Left cardiac atrium (tissue), 4 donors: ENCODE measurements around the gene ZNF331. TPM values are rescaled to one million over a fixed set of nuclear protein-coding genes. Genes with fewer than 3 reads are reported as not detected.

ENCODE experiments used
- ATAC-seq, 2 donors: fragments of 200-7000 bp; cut with Tn5 transposase; one replicate each; pipeline ENCODE4 v1.9.1; 2020; ENCODE audit warnings: mild to moderate bottlenecking in 2 of 2, moderate library complexity in 2 of 2
- DNase-seq: peaks from one replicate; pipeline ENCODE4 v3.0.0-alpha.2; 2020
- intact Hi-C, 2 donors: fragments of 100-400 bp; cut with DNase I; formaldehyde crosslinking; loops; one replicate each; pipeline versions ENCODE4 v1.14.1 to v1.15.1; 2022 to 2023
- total RNA-seq, 2 donors: library from RNA; stranded (reverse); fragmentation: NEBNext Ultra II Directional; extraction: Animal tissue kit (Norgen Biotek cat#: 25700); gene quantifications; one replicate each; pipeline ENCODE4 v1.2.1, GENCODE V29; 2021
- donor health status: DM: no; HTN: yes; CAD: no.
- donor health status: DM: no; HTN: yes; CAD: no; lungs with severe emphysema.
- donor health status: DM: yes; HTN: yes; CAD: no.
- donor health status: Dilated cardiomyopathy.

ZNF331 gene
- total RNA-seq, 2 donors from 2014 or later = 10.4 to 36.1 TPM

DNA sequence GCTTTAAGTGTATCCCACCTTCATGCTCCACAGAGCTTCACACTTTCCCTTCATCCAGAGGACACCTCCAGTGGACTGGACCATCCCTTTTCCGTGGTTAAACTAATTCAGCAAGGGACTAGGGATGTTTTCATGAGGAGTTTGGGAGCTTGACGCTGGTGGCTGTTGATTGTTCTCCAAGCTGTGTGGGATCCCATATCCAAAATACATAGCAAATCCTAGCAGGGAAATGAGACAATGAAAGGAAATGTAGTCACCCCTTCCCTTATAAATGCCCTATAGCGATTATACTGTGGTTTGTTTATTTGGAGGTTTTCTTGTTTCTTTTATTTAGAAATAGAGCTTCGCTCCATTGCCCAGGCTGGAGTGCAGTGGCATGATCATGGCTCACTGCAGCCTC lies 62.3 kb downstream of the ZNF331 start:
- ATAC-seq = no peak
- DNase-seq = no peak
- intact Hi-C loops = no loop called here

DNA sequence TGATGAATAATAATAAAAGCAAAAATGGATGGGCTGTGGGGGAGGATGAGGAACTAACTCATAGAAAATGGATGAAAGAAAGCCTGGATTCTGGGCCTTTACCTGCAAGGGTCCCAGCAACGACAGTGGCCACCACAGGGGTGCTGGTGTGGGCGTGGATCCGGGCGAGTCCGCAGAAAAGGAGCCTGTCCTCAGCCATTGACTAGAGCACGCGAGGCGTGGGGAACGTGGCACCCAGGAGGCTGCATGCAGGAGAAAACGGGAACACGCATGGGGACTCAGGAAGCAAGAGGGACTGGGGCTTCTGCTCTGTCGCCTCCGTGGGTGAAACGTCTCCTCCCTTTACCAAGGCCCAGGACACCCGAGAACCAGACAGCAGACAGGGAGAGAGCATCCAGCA lies 68.1 kb downstream of the ZNF331 start:
- DNase-seq (no peak), ATAC-seq (no peak)
- intact Hi-C loops = no loop called here

DNA sequence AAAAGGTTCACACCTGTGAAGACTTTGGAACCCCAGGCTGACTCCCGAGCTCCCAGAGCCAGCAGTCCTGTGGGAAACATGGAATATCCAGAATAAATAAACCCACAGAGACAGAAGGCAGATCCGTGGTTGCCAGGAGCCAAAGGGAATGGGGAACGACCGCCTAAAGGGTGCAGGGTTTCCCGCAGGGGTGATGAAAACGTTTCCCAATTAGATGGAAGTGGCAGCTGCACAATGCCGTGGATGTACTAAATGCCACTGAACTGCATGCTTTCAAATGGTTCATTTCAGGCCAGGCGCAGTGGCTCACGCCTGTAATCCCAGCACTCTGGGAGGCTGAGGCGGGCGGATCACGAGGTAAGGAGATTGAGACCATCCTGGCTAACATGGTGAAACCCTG lies 70.4 kb downstream of the ZNF331 start:
- DNase-seq = no peak
- intact Hi-C loops = no loop called here
- ATAC-seq = no peak

DNA sequence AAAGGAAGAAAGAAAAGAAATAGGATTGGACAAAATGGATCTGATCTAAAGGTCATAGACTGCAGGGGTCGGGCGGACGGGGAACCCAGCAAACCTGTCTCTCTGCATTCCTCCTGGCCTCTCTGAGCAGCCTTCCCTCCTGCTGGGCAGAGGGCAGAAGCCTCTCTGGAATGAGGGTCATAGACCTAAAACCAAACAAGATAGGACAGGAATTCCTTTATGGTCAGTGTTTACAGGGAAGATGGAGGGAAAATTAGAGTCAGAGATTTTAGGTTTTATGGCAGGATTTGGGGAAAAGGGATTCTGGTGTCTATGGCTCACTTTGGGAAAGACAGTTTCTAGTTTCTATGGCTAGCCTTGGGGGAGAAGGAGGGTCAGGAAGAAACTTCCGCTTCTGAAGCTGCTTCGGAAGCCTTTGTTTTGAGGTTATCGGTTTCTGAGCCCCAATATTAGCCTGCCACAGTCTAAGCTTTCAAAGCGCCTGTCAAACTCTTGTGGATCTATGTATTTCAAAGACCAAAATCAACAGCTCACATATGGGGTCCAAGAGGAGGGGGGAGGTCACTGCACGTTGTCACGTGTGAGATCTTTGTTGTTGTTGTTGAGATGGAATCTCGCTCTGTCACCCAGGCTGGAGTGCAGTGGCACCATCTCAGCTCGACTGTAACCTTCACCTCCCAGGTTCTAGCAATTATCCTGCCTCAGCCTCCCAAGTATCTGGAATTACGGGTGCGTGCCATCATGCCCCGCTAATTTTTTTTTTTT lies 75.0 kb downstream of the ZNF331 start:
- intact Hi-C loops = no loop called here
- ATAC-seq = no peak
- DNase-seq = no peak

GRCh38 chr19:53621885-53622740 lies 84.2 kb downstream of the ZNF331 start:
- intact Hi-C loops = no loop called here
- ATAC-seq (peak in 1 of 2 donors; percentile 27), DNase-seq (no peak)

DNA sequence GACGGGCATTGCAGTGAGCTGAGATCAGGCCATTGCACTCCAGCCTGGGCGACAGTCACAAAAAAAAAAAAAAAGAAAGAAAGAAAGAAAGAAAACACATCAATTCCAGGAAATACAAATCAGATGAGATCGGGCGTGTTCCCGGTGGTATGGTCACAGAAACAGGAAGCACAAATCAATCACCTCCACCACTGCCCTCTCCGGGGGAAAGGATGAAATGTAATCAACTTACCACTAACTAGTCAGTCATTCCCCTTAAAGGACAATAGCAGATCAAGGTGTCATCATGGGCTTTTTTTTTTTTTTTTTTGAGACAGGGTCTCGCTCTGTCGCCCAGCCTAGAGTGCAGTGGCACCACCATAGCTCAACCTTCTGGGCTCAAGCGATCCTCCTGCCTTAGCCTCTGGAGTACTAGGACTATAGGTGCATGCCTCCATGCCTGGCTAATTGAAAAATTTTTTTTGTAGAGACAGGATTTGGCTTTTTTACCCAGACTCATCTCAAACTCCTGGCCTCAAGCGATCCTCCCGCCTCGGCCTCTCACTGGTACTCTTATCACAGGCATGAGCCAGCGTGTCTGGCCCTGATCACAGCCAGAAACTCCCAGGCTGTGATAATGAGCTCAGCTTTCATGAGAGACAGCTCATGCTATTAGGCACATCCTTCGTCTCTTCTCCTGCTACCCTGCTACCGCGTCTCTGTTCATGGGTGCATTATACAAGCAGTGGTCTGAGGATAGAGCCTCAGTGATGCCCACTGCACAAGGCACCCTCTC lies 87.0 kb downstream of the ZNF331 start:
- intact Hi-C loops = no loop called here
- DNase-seq = no peak
- no peak for ATAC-seq

DNA sequence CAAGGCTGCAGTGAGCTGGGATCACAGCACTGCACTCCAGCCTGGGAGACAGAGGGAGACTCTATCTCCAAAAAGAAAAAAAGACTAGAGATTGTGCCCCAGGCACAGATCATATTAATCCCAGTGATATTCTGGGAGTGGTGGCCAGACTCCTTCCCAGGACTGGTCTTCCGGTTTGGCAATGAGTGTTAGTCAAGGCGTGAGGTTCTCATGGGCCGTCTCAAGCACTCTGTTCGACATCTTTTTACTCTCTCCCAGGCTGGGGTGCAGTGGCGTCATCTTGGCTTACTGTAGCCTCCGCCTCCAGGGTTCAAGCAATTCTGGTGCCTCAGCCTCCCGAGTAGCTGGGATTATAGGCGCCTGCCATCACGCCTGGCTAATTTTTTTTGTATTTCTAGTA lies 88.5 kb downstream of the ZNF331 start:
- DNase-seq (no peak), ATAC-seq (no peak)
- intact Hi-C loops = no loop called here

DNA sequence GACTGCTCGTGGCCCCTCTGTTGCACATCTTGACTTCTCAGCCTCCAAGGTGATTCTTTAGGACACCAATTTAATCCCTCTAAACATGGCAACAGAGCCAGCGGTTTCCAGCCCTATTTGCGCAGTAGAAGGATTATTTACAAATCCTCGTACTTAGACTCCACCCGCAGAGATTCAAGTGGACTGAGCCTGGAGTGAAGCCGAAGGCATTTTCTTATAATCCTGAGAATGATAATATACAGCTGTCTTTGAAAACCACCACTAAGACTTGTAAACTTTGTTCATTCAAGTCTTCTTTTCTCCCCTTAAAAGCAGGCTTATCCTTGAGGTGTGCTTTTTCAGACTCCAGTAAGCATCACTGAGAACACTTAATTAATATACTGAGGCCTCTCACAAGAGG lies 89.0 kb downstream of the ZNF331 start:
- DNase-seq (no peak), ATAC-seq (no peak)
- intact Hi-C loops = no loop called here

Other genes with a start within 250 kb of the ZNF331 start
- 1 to 10 TPM; 4.6 TPM for gene ZNF845, start 204.4 kb upstream of the ZNF331 start, total RNA-seq
- gene ZNF525, start 172.4 kb upstream of the ZNF331 start, total RNA-seq = 1 to 10 TPM; 5.9 to 6.9 TPM
- 1 to 10 TPM; 4.9 to 5.9 TPM for gene ZNF765, start 143.0 kb upstream of the ZNF331 start, total RNA-seq
- gene ZNF761, start 106.2 kb upstream of the ZNF331 start, total RNA-seq = 1 to 10 TPM; 4.9 to 5.4 TPM
- gene ZNF813, start 70.4 kb upstream of the ZNF331 start, total RNA-seq = 1 to 10 TPM; 1.5 TPM
- gene DPRX, start 93.9 kb downstream of the ZNF331 start, total RNA-seq = not detected